ENCODE measurements around the gene RIPPLY3. TPM values are rescaled to one million over a fixed set of nuclear protein-coding genes. Genes with fewer than 3 reads are reported as not detected.

The RIPPLY3 gene
- total RNA-seq, 1 donor from 2014 or later = 17.9 TPM

- Mint-ChIP-seq H3K9me3 (ENCODE audit: low read depth) (no peaks in the 10 kb centered on the region), H3K4me3 (ENCODE audit: low read depth) (peak overlapping the region; percentile 43), H3K36me3 (ENCODE audit: insufficient read depth) (peaks cover 7% of the 10 kb centered on the region), H3K27me3 (no peaks in the 10 kb centered on the region), H3K4me1 (ENCODE audit: low read depth) (peaks cover 17% of the 10 kb centered on the region), H3K27ac (no peak overlapping the region)
- TF ChIP-seq, protein P1, sequence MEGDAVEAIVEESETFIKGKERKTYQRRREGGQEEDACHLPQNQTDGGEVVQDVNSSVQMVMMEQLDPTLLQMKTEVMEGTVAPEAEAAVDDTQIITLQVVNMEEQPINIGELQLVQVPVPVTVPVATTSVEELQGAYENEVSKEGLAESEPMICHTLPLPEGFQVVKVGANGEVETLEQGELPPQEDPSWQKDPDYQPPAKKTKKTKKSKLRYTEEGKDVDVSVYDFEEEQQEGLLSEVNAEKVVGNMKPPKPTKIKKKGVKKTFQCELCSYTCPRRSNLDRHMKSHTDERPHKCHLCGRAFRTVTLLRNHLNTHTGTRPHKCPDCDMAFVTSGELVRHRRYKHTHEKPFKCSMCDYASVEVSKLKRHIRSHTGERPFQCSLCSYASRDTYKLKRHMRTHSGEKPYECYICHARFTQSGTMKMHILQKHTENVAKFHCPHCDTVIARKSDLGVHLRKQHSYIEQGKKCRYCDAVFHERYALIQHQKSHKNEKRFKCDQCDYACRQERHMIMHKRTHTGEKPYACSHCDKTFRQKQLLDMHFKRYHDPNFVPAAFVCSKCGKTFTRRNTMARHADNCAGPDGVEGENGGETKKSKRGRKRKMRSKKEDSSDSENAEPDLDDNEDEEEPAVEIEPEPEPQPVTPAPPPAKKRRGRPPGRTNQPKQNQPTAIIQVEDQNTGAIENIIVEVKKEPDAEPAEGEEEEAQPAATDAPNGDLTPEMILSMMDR (IDR thresholded peaks at IDR 0.05; ENCODE audit: unreplicated experiment) = no peak
- no peak for DNase-seq (ENCODE audit: low spot score, unreplicated experiment)
Observed at GRCh38 chr21:36964398-36964797, 42.1 kb upstream of the RIPPLY3 start.

- Mint-ChIP-seq H3K36me3 (ENCODE audit: insufficient read depth) (peaks cover 6% of the 10 kb centered on the region), H3K4me1 (ENCODE audit: low read depth) (peaks cover 17% of the 10 kb centered on the region), H3K9me3 (ENCODE audit: low read depth) (no peaks in the 10 kb centered on the region), H3K4me3 (ENCODE audit: low read depth) (peak overlapping the region; percentile 81), H3K27me3 (no peaks in the 10 kb centered on the region), H3K27ac (peak overlapping the region; percentile 98)
- TF ChIP-seq, protein P1 (IDR thresholded peaks at IDR 0.05; ENCODE audit: unreplicated experiment) = no peak
- DNase-seq (ENCODE audit: low spot score, unreplicated experiment) = no peak
Observed at GRCh38 chr21:36964827-36965719, 41.4 kb upstream of the RIPPLY3 start.

DNA sequence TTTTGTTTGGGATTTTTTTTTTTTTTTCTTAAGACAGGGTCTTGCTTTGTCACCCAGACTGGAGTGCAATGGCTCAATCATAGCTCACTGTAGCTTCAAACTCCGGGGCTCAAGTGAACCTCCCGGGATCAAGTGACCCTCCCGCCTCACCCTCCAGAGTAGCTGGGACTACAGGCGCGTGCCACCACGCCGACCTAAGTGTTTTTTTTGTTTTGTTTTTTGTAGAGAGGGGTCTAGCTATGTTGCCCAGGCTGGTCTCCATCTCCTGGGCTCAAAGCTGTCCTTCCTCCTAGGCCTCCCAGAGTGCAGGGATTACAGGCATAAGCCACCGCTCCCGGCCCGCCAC lies 40.8 kb upstream of the RIPPLY3 start:
- TF ChIP-seq, protein P1 (IDR thresholded peaks at IDR 0.05; ENCODE audit: unreplicated experiment) = no peak
- Mint-ChIP-seq H3K27ac (peak overlapping the region; percentile 98), H3K36me3 (ENCODE audit: insufficient read depth) (peaks cover 4% of the 10 kb centered on the region), H3K9me3 (ENCODE audit: low read depth) (no peaks in the 10 kb centered on the region), H3K27me3 (no peaks in the 10 kb centered on the region), H3K4me3 (ENCODE audit: low read depth) (peak overlapping the region; percentile 81), H3K4me1 (ENCODE audit: low read depth) (peaks cover 17% of the 10 kb centered on the region)
- DNase-seq (ENCODE audit: low spot score, unreplicated experiment) = no peak

- no peaks in the 10 kb centered on the region for H3K27me3 Mint-ChIP-seq
- TF ChIP-seq, protein P1 (IDR thresholded peaks at IDR 0.05; ENCODE audit: unreplicated experiment) = peak; percentile 53
- H3K9me3 Mint-ChIP-seq (ENCODE audit: low read depth) = no peaks in the 10 kb centered on the region
- H3K4me3 Mint-ChIP-seq (ENCODE audit: low read depth) = peak within 1 kb of the TSS; percentile 81
- H3K27ac Mint-ChIP-seq = peak within 1 kb of the TSS; percentile 98
- H3K4me1 Mint-ChIP-seq (ENCODE audit: low read depth) = peaks cover 17% of the 10 kb centered on the region
- H3K36me3 Mint-ChIP-seq (ENCODE audit: insufficient read depth) = peaks cover 2% of the 10 kb centered on the region
- DNase-seq (ENCODE audit: low spot score, unreplicated experiment) = peak; percentile 59
Observed at GRCh38 chr21:36966066-36966820, 40.3 kb upstream of the RIPPLY3 start, which contains the start of gene HLCS. HLCS (minus strand) TSS chr21:36966669; CDS start chr21:36966638, 31 bp downstream.
